Ovary (tissue), 3 donors: Measurements from ENCODE around the gene BIRC6.

ENCODE experiments used
- CTCF ChIP-seq, 3 donors: fragments of 450-650 bp in 2 of 3; fragments of 200-600 bp in 1 of 3; IDR thresholded peaks; one replicate each; pipeline versions ENCODE4 v1.5.1 to v1.8.0; 2016 to 2022; ENCODE audit warnings: antibody characterized with exemption in 3 of 3, mild to moderate bottlenecking in 1 of 3
- POLR2A ChIP-seq: fragments of 450-650 bp; IDR thresholded peaks from one replicate; pipeline ENCODE4 v1.6.1; 2017; ENCODE audit warnings: antibody characterized with exemption, mild to moderate bottlenecking, moderate library complexity
- donor health status: DM: no; HTN: no; CAD: no.

GRCh38 chr2:32562906-32563305, 206.1 kb downstream of the BIRC6 start:
- TF ChIP-seq CTCF (IDR thresholded peaks at IDR 0.05) (no peak), POLR2A (no peak)
